ENCODE data around the gene AQP2. TPM values are rescaled to one million over a fixed set of nuclear protein-coding genes. Genes with fewer than 3 reads are reported as not detected.

The AQP2 gene
- total RNA-seq, 2 experiments from 2014 or later, result not detected

DNA sequence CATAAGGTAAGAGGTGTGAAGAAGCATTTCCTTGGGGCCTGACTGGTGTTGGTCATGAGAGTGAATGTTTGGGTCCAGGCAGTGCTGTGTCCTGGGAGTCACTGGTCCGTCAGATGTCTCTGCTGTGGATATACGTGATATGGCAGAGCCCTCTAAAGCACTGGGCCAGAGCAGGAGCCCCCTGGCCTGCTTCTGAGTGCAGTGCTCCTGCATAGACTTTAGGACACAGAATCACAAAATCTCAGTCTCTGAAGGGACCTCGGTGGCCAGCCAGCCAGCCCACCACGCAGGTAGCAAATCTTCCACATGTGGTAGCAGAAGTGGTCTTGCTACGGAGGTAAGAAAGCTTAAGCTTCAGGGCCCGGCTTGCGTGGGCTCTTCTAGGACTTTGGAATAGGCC lies 18.5 kb upstream of the AQP2 start:
- Histone ChIP-seq H3K4me1 (ENCODE audit: insufficient read depth, low read length) (no peaks in the 10 kb centered on the region), H3K36me3 (ENCODE audit: insufficient read depth, low read length) (no peaks in the 10 kb centered on the region), H3K4me3 (ENCODE audit: low read length) (no peak overlapping the region), H3K9me3 (ENCODE audit: control insufficient read depth in 1 of 2, insufficient read depth in 1 of 2, low read length in 2 of 2) (no peaks in the 10 kb centered on the region), H3K27me3 (ENCODE audit: control insufficient read depth in 1 of 2, insufficient read depth in 2 of 2, low read length in 2 of 2) (peaks cover 0 to 5% of the 10 kb centered on the region in 2 experiments), H3K27ac (ENCODE audit: low read depth in 1 of 2, low read length in 2 of 2) (no peak overlapping the region)
- H3K36me3 Mint-ChIP-seq (ENCODE audit: low read depth), result no peaks in the 10 kb centered on the region
- POLR2A ChIA-PET, result interaction anchor here (1.4 kb wide), 1 partner anchor 14 kb away, joined by 4 read pairs; no protein-coding TSS in a partner anchor
- no peak for ATAC-seq (ENCODE audit: poor library complexity)
- H3K4me1 Mint-ChIP-seq (ENCODE audit: low read depth), result no peaks in the 10 kb centered on the region
- no peak overlapping the region for H3K27ac Mint-ChIP-seq
- intact Hi-C loops (cut with DNase I, micrococcal nuclease), result no loop called here
- H3K9me3 Mint-ChIP-seq, result no peaks in the 10 kb centered on the region
- H3K4me3 Mint-ChIP-seq, result no peak overlapping the region
- CTCF ChIA-PET, result interaction anchor here (1.5 kb wide), 1 partner anchor 13 kb away, joined by 11 read pairs; no protein-coding TSS in a partner anchor
- no peak for DNase-seq
- TF ChIP-seq, protein P1, sequence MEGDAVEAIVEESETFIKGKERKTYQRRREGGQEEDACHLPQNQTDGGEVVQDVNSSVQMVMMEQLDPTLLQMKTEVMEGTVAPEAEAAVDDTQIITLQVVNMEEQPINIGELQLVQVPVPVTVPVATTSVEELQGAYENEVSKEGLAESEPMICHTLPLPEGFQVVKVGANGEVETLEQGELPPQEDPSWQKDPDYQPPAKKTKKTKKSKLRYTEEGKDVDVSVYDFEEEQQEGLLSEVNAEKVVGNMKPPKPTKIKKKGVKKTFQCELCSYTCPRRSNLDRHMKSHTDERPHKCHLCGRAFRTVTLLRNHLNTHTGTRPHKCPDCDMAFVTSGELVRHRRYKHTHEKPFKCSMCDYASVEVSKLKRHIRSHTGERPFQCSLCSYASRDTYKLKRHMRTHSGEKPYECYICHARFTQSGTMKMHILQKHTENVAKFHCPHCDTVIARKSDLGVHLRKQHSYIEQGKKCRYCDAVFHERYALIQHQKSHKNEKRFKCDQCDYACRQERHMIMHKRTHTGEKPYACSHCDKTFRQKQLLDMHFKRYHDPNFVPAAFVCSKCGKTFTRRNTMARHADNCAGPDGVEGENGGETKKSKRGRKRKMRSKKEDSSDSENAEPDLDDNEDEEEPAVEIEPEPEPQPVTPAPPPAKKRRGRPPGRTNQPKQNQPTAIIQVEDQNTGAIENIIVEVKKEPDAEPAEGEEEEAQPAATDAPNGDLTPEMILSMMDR (IDR thresholded peaks at IDR 0.05), result no peak
- no peaks in the 10 kb centered on the region for H3K27me3 Mint-ChIP-seq

GRCh38 chr12:49932533-49933130 lies 17.9 kb upstream of the AQP2 start:
- Histone ChIP-seq H3K9me3 (ENCODE audit: control insufficient read depth in 1 of 2, insufficient read depth in 1 of 2, low read length in 2 of 2) (no peaks in the 10 kb centered on the region), H3K4me1 (ENCODE audit: insufficient read depth, low read length) (no peaks in the 10 kb centered on the region), H3K27ac (ENCODE audit: low read depth in 1 of 2, low read length in 2 of 2) (no peak overlapping the region), H3K36me3 (ENCODE audit: insufficient read depth, low read length) (no peaks in the 10 kb centered on the region), H3K27me3 (ENCODE audit: control insufficient read depth in 1 of 2, insufficient read depth in 2 of 2, low read length in 2 of 2) (peaks cover 0 to 5% of the 10 kb centered on the region in 2 experiments), H3K4me3 (ENCODE audit: low read length) (no peak overlapping the region)
- Mint-ChIP-seq H3K4me1 (ENCODE audit: low read depth) (no peaks in the 10 kb centered on the region), H3K4me3 (no peak overlapping the region), H3K9me3 (no peaks in the 10 kb centered on the region), H3K27ac (no peak overlapping the region), H3K27me3 (no peaks in the 10 kb centered on the region), H3K36me3 (ENCODE audit: low read depth) (no peaks in the 10 kb centered on the region)
- intact Hi-C loops (cut with DNase I, micrococcal nuclease), result no loop called here
- TF ChIP-seq, protein P1 (IDR thresholded peaks at IDR 0.05), result no peak
- ATAC-seq (ENCODE audit: poor library complexity), result no peak
- no peak for DNase-seq
- ChIA-PET POLR2A (interaction anchor here (1.4 kb wide), 1 partner anchor 13 kb away, joined by 4 read pairs; no protein-coding TSS in a partner anchor), CTCF (interaction anchor here (1.5 kb wide), 1 partner anchor 13 kb away, joined by 11 read pairs; no protein-coding TSS in a partner anchor)

DNA sequence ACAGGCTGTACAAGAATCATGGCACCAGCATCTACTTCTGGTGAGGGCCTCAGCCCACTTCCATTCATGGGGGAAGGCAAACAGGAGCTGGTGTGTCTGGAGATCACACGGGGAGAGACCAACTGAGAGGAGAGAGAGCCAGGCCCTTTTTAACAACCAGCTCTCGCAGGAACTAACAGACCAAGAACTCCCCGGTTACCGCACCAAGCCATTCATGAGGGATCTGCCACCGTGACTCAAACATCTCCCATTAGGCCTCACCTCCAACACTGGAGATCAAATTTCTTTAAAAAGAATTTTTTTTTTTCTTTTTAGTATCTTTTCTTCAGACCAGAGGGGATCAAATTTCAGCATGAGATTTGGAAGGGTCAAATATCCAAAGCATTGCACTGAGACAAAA lies 16.7 kb upstream of the AQP2 start:
- Histone ChIP-seq H3K9me3 (ENCODE audit: control insufficient read depth in 1 of 2, insufficient read depth in 1 of 2, low read length in 2 of 2) (no peaks in the 10 kb centered on the region), H3K27ac (ENCODE audit: low read depth in 1 of 2, low read length in 2 of 2) (no peak overlapping the region), H3K36me3 (ENCODE audit: insufficient read depth, low read length) (no peaks in the 10 kb centered on the region), H3K4me1 (ENCODE audit: insufficient read depth, low read length) (no peaks in the 10 kb centered on the region), H3K27me3 (ENCODE audit: control insufficient read depth in 1 of 2, insufficient read depth in 2 of 2, low read length in 2 of 2) (peaks cover 0 to 5% of the 10 kb centered on the region in 2 experiments), H3K4me3 (ENCODE audit: low read length) (no peak overlapping the region)
- ChIA-PET POLR2A (no interaction called here), CTCF (no interaction called here)
- Mint-ChIP-seq H3K9me3 (no peaks in the 10 kb centered on the region), H3K36me3 (ENCODE audit: low read depth) (no peaks in the 10 kb centered on the region), H3K27ac (no peak overlapping the region), H3K4me1 (ENCODE audit: low read depth) (no peaks in the 10 kb centered on the region), H3K27me3 (no peaks in the 10 kb centered on the region), H3K4me3 (no peak overlapping the region)
- ATAC-seq (ENCODE audit: poor library complexity) (no peak), DNase-seq (no peak)
- TF ChIP-seq, protein P1 (IDR thresholded peaks at IDR 0.05), result no peak
- intact Hi-C loops (cut with DNase I, micrococcal nuclease), result no loop called here

Data from CD4-positive, alpha-beta T cell (primary cell).